Measurements from ENCODE around the gene AIMP2.
"Not testable (repeated sequence)": the region's sequence is repeated elsewhere in the genome, so short reads cannot be mapped to it uniquely, and the experiment has no call there.

AIMP2 gene

DNA sequence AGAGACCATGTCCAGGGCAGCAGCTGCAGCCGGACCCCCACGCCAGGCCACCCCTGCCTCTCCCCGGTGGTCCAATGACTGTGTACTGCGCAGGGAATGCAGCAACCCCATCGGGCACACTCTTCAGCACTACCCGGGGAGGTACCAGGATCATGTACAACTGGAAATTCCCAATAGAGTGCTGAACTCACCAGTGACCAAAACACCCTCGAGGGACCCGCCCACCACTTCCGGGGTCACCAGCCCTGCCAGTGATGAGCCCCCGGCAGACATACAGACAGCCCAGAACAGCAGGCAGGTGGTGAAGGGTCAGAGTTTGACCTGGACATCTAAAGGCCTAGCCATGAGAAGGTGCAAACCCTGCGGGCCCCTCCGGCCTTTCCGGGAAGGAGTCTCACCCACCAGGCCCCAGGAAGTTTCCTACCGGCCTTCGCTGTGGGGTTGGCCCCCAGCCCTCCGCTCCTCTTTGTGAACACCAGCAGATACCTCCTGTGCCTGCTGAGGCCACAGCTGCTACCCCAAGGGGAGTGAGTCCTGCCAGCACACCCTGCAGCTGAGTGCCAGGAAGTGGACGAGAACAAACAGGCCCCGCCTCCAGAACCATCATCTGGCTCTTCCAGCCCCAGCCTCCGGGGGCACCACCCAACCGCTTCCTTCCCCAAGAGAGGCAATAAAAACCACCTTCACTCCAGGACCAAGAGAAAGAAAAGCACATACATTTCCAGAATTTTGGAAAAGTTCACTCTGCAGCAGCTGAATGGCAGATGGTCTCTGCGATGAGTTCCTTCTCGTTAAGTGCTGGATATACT, 17.1 kb downstream of the AIMP2 start:
- peak; percentile 6 to 39 for DNase-seq (ENCODE audit: low read depth in 1 of 2, low spot score in 1 of 2)

- DNase-seq (ENCODE audit: low read depth in 1 of 2, low spot score in 1 of 2): no peak
These were observed 17.8 kb downstream of the AIMP2 start for GRCh38 chr7:6026820-6027311.

- DNase-seq (ENCODE audit: low read depth in 1 of 2, low spot score in 1 of 2): no peak
These were observed 18.8 kb downstream of the AIMP2 start for GRCh38 chr7:6027806-6028365.

- no peak for DNase-seq (ENCODE audit: low read depth in 1 of 2, low spot score in 1 of 2)
These were observed 19.5 kb downstream of the AIMP2 start for GRCh38 chr7:6028563-6028962.

DNA sequence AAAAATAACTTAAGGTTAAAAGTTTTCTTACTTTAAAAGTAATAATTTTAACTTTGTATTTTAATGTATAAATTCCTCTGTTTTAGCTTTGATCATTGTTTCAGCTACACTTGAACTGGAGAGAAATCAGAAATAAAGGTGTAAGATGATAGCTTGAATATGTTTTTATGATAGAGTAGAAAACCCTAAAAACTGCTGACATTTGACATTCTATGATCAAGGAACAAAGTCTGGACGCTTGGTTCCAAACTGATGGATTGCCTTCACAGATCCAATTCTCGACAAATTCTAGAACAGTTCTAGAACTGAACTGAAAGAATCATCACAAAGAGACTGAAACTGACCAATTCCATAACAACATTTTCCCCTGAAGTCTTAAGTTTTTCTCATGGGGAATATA, 21.9 kb downstream of the AIMP2 start, which contains the start of gene ANKRD61:
ANKRD61 (plus strand) TSS at position 389 of the 400 bp plus-strand sequence; CDS start at position 389, 0 bp downstream.
- no peak for DNase-seq (ENCODE audit: low read depth in 1 of 2, low spot score in 1 of 2)

DNA sequence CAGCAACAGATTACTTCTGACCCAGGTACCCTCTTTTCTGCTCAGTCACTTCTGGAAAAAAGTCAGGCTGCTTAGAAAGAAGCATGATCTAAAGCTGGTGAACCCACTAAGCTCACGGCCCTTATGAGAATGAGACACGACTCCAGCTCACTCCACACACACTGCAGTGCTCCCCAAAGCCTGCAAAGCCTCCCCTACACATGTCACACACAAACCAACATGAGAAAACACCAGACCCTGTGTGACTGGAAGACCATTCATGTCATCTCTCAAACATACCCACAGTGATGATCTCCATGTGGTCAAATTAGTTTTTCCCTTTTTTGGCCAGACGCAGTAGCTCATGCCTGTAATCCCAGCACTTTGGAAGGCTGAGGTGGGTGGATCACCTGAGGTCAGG, 22.5 kb downstream of the AIMP2 start:
- DNase-seq (ENCODE audit: low read depth in 1 of 2, low spot score in 1 of 2): no peak

GRCh38 chr7:6032167-6032566, 23.1 kb downstream of the AIMP2 start:
- no peak for DNase-seq (ENCODE audit: low read depth in 1 of 2, low spot score in 1 of 2)

GRCh38 chr7:6032641-6033040, 23.6 kb downstream of the AIMP2 start:
- no peak for DNase-seq (ENCODE audit: low read depth in 1 of 2, low spot score in 1 of 2)

DNA sequence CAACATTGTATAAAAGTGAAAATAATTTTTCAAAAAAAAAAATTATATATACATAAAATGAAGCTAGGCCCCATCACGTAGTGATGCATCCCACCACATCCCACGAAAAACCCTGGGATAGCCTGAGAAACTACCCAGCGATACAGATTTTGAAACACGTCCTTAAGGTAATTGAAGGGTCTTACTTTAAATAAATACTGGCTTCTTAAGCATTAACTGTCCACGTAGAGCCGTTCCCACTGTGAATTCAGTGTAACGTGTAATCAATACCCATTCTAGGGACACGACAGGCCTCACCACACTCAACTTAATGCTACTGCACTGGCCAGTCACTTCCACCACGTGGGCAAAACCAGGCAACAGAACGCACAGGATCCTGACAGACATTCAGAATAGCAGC, 26.1 kb downstream of the AIMP2 start:
- DNase-seq (ENCODE audit: low read depth in 1 of 2, low spot score in 1 of 2): no peak

DNA sequence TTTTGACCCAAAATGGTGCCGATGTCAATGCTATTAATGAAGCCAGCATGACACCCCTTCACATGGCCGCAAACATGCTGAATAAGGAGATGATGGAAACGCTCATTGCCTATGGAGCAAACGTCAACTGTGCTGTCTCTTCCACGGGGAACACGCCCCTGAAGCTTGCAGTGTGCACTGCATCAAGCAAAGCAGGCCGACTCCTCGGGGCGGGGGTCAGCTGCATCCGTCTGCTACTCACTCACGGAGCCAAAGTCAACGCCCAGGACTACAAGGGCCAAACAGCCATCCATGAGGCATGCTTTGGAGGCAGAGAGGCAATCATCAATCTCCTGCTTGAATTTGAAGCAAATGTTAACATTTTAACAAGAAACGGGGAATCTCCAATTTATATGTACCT, 26.6 kb downstream of the AIMP2 start:
- DNase-seq (ENCODE audit: low read depth in 1 of 2, low spot score in 1 of 2): no peak

- no peak for DNase-seq (ENCODE audit: low read depth in 1 of 2, low spot score in 1 of 2)
These were observed 40.7 kb downstream of the AIMP2 start for GRCh38 chr7:6049780-6050179.

DNA sequence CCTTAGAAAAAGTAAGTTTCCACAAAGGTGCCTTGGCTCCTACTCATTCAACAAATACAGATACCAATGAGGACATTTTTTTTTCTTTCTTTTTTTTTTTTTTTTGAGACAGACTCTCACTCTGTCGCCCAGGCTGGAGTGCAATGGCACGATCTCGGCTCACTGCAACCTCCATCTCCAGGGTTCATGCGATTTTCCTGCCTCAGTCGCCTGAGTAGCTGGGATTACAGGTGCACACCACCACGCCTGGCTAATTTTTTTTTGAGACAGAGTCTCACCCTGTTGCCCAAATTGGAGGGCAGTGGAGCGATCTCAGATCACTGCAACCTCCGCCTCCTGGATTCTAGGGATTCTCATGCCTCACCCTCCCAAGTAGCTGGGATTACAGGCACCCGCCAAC, 42.1 kb downstream of the AIMP2 start:
- not testable (repeated sequence) for DNase-seq (ENCODE audit: low read depth in 1 of 2, low spot score in 1 of 2)

DNA sequence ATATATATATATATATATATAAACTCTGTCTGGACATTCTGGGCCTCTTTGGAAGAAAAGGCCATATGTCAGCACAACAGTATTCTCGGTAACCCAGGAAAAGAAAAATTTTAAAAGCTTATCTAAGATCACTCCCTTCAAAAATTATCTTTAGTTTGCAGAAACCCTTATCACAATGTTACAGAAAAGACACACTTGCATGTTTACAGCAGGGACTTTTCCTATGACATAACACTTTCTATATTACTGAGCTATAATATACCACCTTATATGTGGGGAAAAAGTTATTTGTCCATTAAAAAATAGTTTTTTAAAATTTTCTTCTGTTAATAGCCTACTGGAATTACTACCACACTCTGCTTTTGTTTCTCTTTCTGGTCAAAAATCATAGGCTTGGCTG, 47.5 kb downstream of the AIMP2 start:
- no peak for DNase-seq (ENCODE audit: low read depth in 1 of 2, low spot score in 1 of 2)

GRCh38 chr7:6057316-6058129, 48.5 kb downstream of the AIMP2 start:
- no peak for DNase-seq (ENCODE audit: low read depth in 1 of 2, low spot score in 1 of 2)

DNA sequence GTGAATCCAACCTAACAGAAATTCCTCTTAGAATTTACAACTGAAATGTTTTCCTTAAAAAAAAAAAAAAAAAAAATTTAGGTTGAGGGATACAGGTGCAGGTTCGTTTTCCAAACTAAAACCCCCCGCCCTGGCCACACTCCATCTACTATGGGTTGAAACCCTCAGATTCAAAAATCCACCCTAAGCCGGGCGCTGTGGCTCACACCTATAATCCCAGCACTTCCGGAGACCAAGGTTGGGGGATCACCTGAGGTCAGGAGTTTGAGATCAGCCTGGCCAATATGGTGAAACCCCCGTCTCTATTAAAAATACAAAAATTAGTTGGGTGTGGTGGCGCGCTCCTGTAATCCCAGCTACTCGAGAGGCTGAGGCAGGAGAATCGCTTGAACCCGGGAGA, 50.9 kb downstream of the AIMP2 start:
- DNase-seq (ENCODE audit: low read depth in 1 of 2, low spot score in 1 of 2): not testable (repeated sequence)

DNA sequence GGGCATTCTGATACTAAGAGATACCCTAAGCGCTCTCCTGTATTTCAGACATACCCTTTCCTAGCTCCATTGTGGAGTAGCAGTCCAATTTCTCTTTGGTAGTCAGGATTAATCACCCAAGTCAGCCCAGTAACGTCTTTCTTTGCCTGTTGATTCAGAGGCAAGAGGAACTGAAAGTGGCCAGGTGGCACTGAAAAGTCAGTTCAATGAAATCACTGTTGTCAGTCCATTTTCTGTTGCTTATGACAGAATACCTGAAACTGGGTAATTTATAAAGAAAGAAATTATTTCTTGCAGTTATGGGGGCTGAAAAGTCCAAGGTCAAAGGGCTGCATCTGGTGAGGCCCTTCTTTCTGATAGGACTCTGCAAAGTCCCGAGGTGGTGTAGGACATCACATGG, 62.3 kb downstream of the AIMP2 start:
- no peak for DNase-seq (ENCODE audit: low read depth in 1 of 2, low spot score in 1 of 2)

Data from activated CD4-positive, alpha-beta T cell treated with anti-CD3 and anti-CD28 coated beads, Interleukin-2, amount 50 U/mL, for 24 hours (primary cell).